ENCODE results near the gene AACS.
"Not testable (repeated sequence)": the region's sequence is repeated elsewhere in the genome, so short reads cannot be mapped to it uniquely, and the experiment has no call there.

Gene AACS

GRCh38 chr12:125079084-125079483 lies 13.8 kb downstream of the AACS start:
- H3K9ac ChIP-seq (ENCODE audit: insufficient read length, low read depth), result peak overlapping the region; percentile 17
- no peak overlapping the region for H3K4me3 ChIP-seq (ENCODE audit: insufficient read length, low read depth)
- H3K36me3 ChIP-seq (ENCODE audit: insufficient read depth, insufficient read length, low read length), result peaks cover 45% of the 10 kb centered on the region
- no peak for DNase-seq (ENCODE audit: low read depth, low spot score)
- no peaks in the 10 kb centered on the region for H3K27me3 ChIP-seq (ENCODE audit: insufficient read depth, insufficient read length)
- peaks cover 4% of the 10 kb centered on the region for H3K4me1 ChIP-seq (ENCODE audit: insufficient read depth, insufficient read length)
- no peak for TF ChIP-seq SUZ12 (IDR thresholded peaks at IDR 0.05; ENCODE audit: extremely low read depth, insufficient read depth, insufficient read length)
- TF ChIP-seq YY1 (IDR thresholded peaks at IDR 0.05; ENCODE audit: insufficient read depth, insufficient read length), result no peak
- TF ChIP-seq ZNF274 (IDR thresholded peaks at IDR 0.05; ENCODE audit: low read depth, low read length), result no peak
- no peaks in the 10 kb centered on the region for H3K9me3 ChIP-seq (ENCODE audit: insufficient read depth, low read length)

GRCh38 chr12:125079648-125080645 lies 14.7 kb downstream of the AACS start:
- peaks cover 51% of the 10 kb centered on the region for H3K36me3 ChIP-seq (ENCODE audit: insufficient read depth, insufficient read length, low read length)
- no peak for DNase-seq (ENCODE audit: low read depth, low spot score)

GRCh38 chr12:125081427-125081826 lies 16.2 kb downstream of the AACS start:
- Histone ChIP-seq H3K9me3 (ENCODE audit: insufficient read depth, low read length) (no peaks in the 10 kb centered on the region), H3K9ac (ENCODE audit: insufficient read length, low read depth) (no peak overlapping the region), H3K4me1 (ENCODE audit: insufficient read depth, insufficient read length) (peaks cover 4% of the 10 kb centered on the region), H3K4me3 (ENCODE audit: insufficient read length, low read depth) (no peak overlapping the region), H3K27me3 (ENCODE audit: insufficient read depth, insufficient read length) (no peaks in the 10 kb centered on the region), H3K36me3 (ENCODE audit: insufficient read depth, insufficient read length, low read length) (peaks cover 58% of the 10 kb centered on the region)
- no peak for TF ChIP-seq ZNF274 (IDR thresholded peaks at IDR 0.05; ENCODE audit: low read depth, low read length)
- DNase-seq (ENCODE audit: low read depth, low spot score), result no peak

More at GRCh38 chr12:125079648-125080645, 14.7 kb downstream of the AACS start:
- Histone ChIP-seq H3K9ac (ENCODE audit: insufficient read length, low read depth) (no peak overlapping the region), H3K9me3 (ENCODE audit: insufficient read depth, low read length) (no peaks in the 10 kb centered on the region), H3K27me3 (ENCODE audit: insufficient read depth, insufficient read length) (no peaks in the 10 kb centered on the region), H3K4me3 (ENCODE audit: insufficient read length, low read depth) (no peak overlapping the region), H3K4me1 (ENCODE audit: insufficient read depth, insufficient read length) (peaks cover 4% of the 10 kb centered on the region)
- no peak for TF ChIP-seq SUZ12 (IDR thresholded peaks at IDR 0.05; ENCODE audit: extremely low read depth, insufficient read depth, insufficient read length)

- Histone ChIP-seq H3K9ac (ENCODE audit: insufficient read length, low read depth) (no peak overlapping the region), H3K36me3 (ENCODE audit: insufficient read depth, insufficient read length, low read length) (peaks cover 64% of the 10 kb centered on the region), H3K27me3 (ENCODE audit: insufficient read depth, insufficient read length) (no peaks in the 10 kb centered on the region), H3K9me3 (ENCODE audit: insufficient read depth, low read length) (no peaks in the 10 kb centered on the region), H3K4me1 (ENCODE audit: insufficient read depth, insufficient read length) (peaks cover 8% of the 10 kb centered on the region), H3K4me3 (ENCODE audit: insufficient read length, low read depth) (no peak overlapping the region)
- TF ChIP-seq YY1 (IDR thresholded peaks at IDR 0.05; ENCODE audit: insufficient read depth, insufficient read length) (no peak), SUZ12 (IDR thresholded peaks at IDR 0.05; ENCODE audit: extremely low read depth, insufficient read depth, insufficient read length) (no peak), ZNF274 (IDR thresholded peaks at IDR 0.05; ENCODE audit: low read depth, low read length) (no peak)
- no peak for DNase-seq (ENCODE audit: low read depth, low spot score)
Observed at GRCh38 chr12:125083072-125083471, 17.8 kb downstream of the AACS start.

- H3K9ac ChIP-seq (ENCODE audit: insufficient read length, low read depth); DNase-seq (ENCODE audit: low read depth, low spot score); H3K4me3 ChIP-seq (ENCODE audit: insufficient read length, low read depth); H3K9me3 ChIP-seq (ENCODE audit: insufficient read depth, low read length); H3K27me3 ChIP-seq (ENCODE audit: insufficient read depth, insufficient read length): not testable (repeated sequence)
- Histone ChIP-seq H3K36me3 (ENCODE audit: insufficient read depth, insufficient read length, low read length) (peaks cover 84% of the 10 kb centered on the region), H3K4me1 (ENCODE audit: insufficient read depth, insufficient read length) (peaks cover 14% of the 10 kb centered on the region)
Observed at GRCh38 chr12:125088199-125088598, 23.0 kb downstream of the AACS start.

GRCh38 chr12:125089083-125089482 lies 23.8 kb downstream of the AACS start:
- Histone ChIP-seq H3K4me1 (ENCODE audit: insufficient read depth, insufficient read length) (peaks cover 15% of the 10 kb centered on the region), H3K4me3 (ENCODE audit: insufficient read length, low read depth) (no peak overlapping the region), H3K27me3 (ENCODE audit: insufficient read depth, insufficient read length) (no peaks in the 10 kb centered on the region), H3K36me3 (ENCODE audit: insufficient read depth, insufficient read length, low read length) (peaks cover 88% of the 10 kb centered on the region), H3K9ac (ENCODE audit: insufficient read length, low read depth) (no peak overlapping the region), H3K9me3 (ENCODE audit: insufficient read depth, low read length) (no peaks in the 10 kb centered on the region)
- no peak for DNase-seq (ENCODE audit: low read depth, low spot score)
- TF ChIP-seq YY1 (IDR thresholded peaks at IDR 0.05; ENCODE audit: insufficient read depth, insufficient read length), result no peak
- TF ChIP-seq ZNF274 (IDR thresholded peaks at IDR 0.05; ENCODE audit: low read depth, low read length), result no peak
- no peak for TF ChIP-seq SUZ12 (IDR thresholded peaks at IDR 0.05; ENCODE audit: extremely low read depth, insufficient read depth, insufficient read length)

GRCh38 chr12:125089626-125090025 lies 24.4 kb downstream of the AACS start:
- no peak for DNase-seq (ENCODE audit: low read depth, low spot score)
- Histone ChIP-seq H3K9ac (ENCODE audit: insufficient read length, low read depth) (no peak overlapping the region), H3K27me3 (ENCODE audit: insufficient read depth, insufficient read length) (no peaks in the 10 kb centered on the region), H3K4me3 (ENCODE audit: insufficient read length, low read depth) (no peak overlapping the region), H3K4me1 (ENCODE audit: insufficient read depth, insufficient read length) (peaks cover 15% of the 10 kb centered on the region), H3K36me3 (ENCODE audit: insufficient read depth, insufficient read length, low read length) (peaks cover 89% of the 10 kb centered on the region), H3K9me3 (ENCODE audit: insufficient read depth, low read length) (no peaks in the 10 kb centered on the region)
- no peak for TF ChIP-seq SUZ12 (IDR thresholded peaks at IDR 0.05; ENCODE audit: extremely low read depth, insufficient read depth, insufficient read length)
- TF ChIP-seq ZNF274 (IDR thresholded peaks at IDR 0.05; ENCODE audit: low read depth, low read length), result no peak
- TF ChIP-seq YY1 (IDR thresholded peaks at IDR 0.05; ENCODE audit: insufficient read depth, insufficient read length), result no peak

Measured in NT2/D1 (cell line).